HG03097 (cell line): ENCODE measurements around the gene MMP25.
"Not testable (repeated sequence)": the region's sequence is repeated elsewhere in the genome, so short reads cannot be mapped to it uniquely, and the experiment has no call there.

Experiments
- ATAC-seq: cut with Tn5 transposase; IDR thresholded peaks from one replicate; pipeline ENCODE4 v1.9.1; 2021; ENCODE audit not compliant: unreplicated experiment, low FRiP score

Gene MMP25

GRCh38 chr16:3070608-3071111, 24.3 kb downstream of the MMP25 start:
- ATAC-seq = no peak

- ATAC-seq = no peak
Measured at GRCh38 chr16:3071655-3072054, 25.3 kb downstream of the MMP25 start.

- not testable (repeated sequence) for ATAC-seq
Measured at GRCh38 chr16:3072148-3072547, 25.8 kb downstream of the MMP25 start.

GRCh38 chr16:3072576-3073263, 26.4 kb downstream of the MMP25 start:
- not testable (repeated sequence) for ATAC-seq

GRCh38 chr16:3073448-3073847, 27.1 kb downstream of the MMP25 start:
- ATAC-seq = no peak

- peak; percentile 63 for ATAC-seq
Measured at GRCh38 chr16:3074860-3075522, 28.6 kb downstream of the MMP25 start.

- ATAC-seq = no peak
Measured at GRCh38 chr16:3075523-3075915, 29.2 kb downstream of the MMP25 start.

- not testable (repeated sequence) for ATAC-seq
Measured at GRCh38 chr16:3075946-3076345, 29.6 kb downstream of the MMP25 start.

GRCh38 chr16:3076577-3076976, 30.2 kb downstream of the MMP25 start:
- ATAC-seq = no peak

- no peak for ATAC-seq
Measured at GRCh38 chr16:3080024-3080423, 33.7 kb downstream of the MMP25 start.

- ATAC-seq = not testable (repeated sequence)
Measured at GRCh38 chr16:3081957-3082356, 35.6 kb downstream of the MMP25 start.

GRCh38 chr16:3083408-3083807, 37.0 kb downstream of the MMP25 start:
- not testable (repeated sequence) for ATAC-seq

- no peak for ATAC-seq
Measured at GRCh38 chr16:3084491-3084890, 38.1 kb downstream of the MMP25 start.

GRCh38 chr16:3084969-3085670, 38.8 kb downstream of the MMP25 start:
- ATAC-seq = no peak

GRCh38 chr16:3085868-3086595, 39.7 kb downstream of the MMP25 start:
- ATAC-seq = no peak

- ATAC-seq = no peak
Measured at GRCh38 chr16:3086596-3087242, 40.4 kb downstream of the MMP25 start.

GRCh38 chr16:3087243-3088235, 41.2 kb downstream of the MMP25 start:
- ATAC-seq = no peak

- no peak for ATAC-seq
Measured at GRCh38 chr16:3088450-3088849, 42.1 kb downstream of the MMP25 start.
